CD4-positive, alpha-beta T cell treated with Interleukin-1 beta for 1 hour (primary cell): ENCODE data around the gene ARFGEF2.
"Not testable (repeated sequence)": the region's sequence is repeated elsewhere in the genome, so short reads cannot be mapped to it uniquely, and the experiment has no call there.

Source experiments
- DNase-seq, 2 donors: peaks; one replicate each; pipeline ENCODE4 v3.0.0-alpha.2; 2020 to 2022

Gene ARFGEF2

GRCh38 chr20:48956052-48956451 lies 34.5 kb downstream of the ARFGEF2 start:
- no peak for DNase-seq

- DNase-seq = no peak
These were observed 35.6 kb downstream of the ARFGEF2 start for GRCh38 chr20:48957053-48957481.

- DNase-seq = no peak
These were observed 36.0 kb downstream of the ARFGEF2 start for GRCh38 chr20:48957533-48957932.

- DNase-seq = no peak
These were observed 37.2 kb downstream of the ARFGEF2 start for GRCh38 chr20:48958743-48959142.

GRCh38 chr20:48959899-48960550 lies 38.5 kb downstream of the ARFGEF2 start:
- no peak for DNase-seq

- DNase-seq = no peak
These were observed 40.9 kb downstream of the ARFGEF2 start for GRCh38 chr20:48962421-48962820.

GRCh38 chr20:48962976-48963771 lies 41.7 kb downstream of the ARFGEF2 start:
- DNase-seq = no peak

GRCh38 chr20:48965189-48965910 lies 43.8 kb downstream of the ARFGEF2 start:
- no peak for DNase-seq

- DNase-seq = no peak
These were observed 49.3 kb downstream of the ARFGEF2 start for GRCh38 chr20:48970681-48971365.

GRCh38 chr20:48971956-48972355 lies 50.4 kb downstream of the ARFGEF2 start:
- no peak for DNase-seq

- DNase-seq = no peak
These were observed 51.3 kb downstream of the ARFGEF2 start for GRCh38 chr20:48972816-48973215.

- DNase-seq = no peak
These were observed 54.4 kb downstream of the ARFGEF2 start for GRCh38 chr20:48975955-48976354.

GRCh38 chr20:48979980-48980379 lies 58.5 kb downstream of the ARFGEF2 start:
- not testable (repeated sequence) for DNase-seq

- DNase-seq = no peak
These were observed 62.2 kb downstream of the ARFGEF2 start for GRCh38 chr20:48983423-48984400.

- DNase-seq = no peak
These were observed 63.2 kb downstream of the ARFGEF2 start for GRCh38 chr20:48984575-48985219.

GRCh38 chr20:48986899-48987298 lies 65.4 kb downstream of the ARFGEF2 start:
- DNase-seq = no peak

- DNase-seq = no peak
These were observed 69.0 kb downstream of the ARFGEF2 start for GRCh38 chr20:48990467-48990866.

GRCh38 chr20:48995589-48995988 lies 74.1 kb downstream of the ARFGEF2 start:
- no peak for DNase-seq

- DNase-seq = no peak
These were observed 78.7 kb downstream of the ARFGEF2 start for GRCh38 chr20:48999890-49000870.

- DNase-seq = no peak
These were observed 80.2 kb downstream of the ARFGEF2 start for GRCh38 chr20:49001741-49002140.
